Nucleus accumbens (tissue), 56 donors: ENCODE measurements around the gene LAMB3.

Source experiments
- DNase-seq, 56 donors: peaks; one replicate each; lab custom pipeline; 2025; lab: John Stamatoyannopoulos, UW

The LAMB3 gene

GRCh38 chr1:209601809-209602657 lies 50.2 kb downstream of the LAMB3 start:
- DNase-seq: peak in 36 of 56 donors; percentile 5 to 65 (median 30)

- DNase-seq: no peak
Observed at GRCh38 chr1:209600541-209600940, 51.7 kb downstream of the LAMB3 start.

- DNase-seq: no peak
Observed at GRCh38 chr1:209598227-209598626, 54.0 kb downstream of the LAMB3 start.

- peak in 1 of 56 donors; percentile 4 for DNase-seq
Observed at GRCh38 chr1:209597499-209597898, 54.7 kb downstream of the LAMB3 start.

- no peak for DNase-seq
Observed at GRCh38 chr1:209595599-209596285, 56.5 kb downstream of the LAMB3 start.

GRCh38 chr1:209595028-209595427 lies 57.2 kb downstream of the LAMB3 start:
- DNase-seq: no peak

GRCh38 chr1:209594440-209594839 lies 57.8 kb downstream of the LAMB3 start:
- DNase-seq: no peak

GRCh38 chr1:209593747-209594146 lies 58.5 kb downstream of the LAMB3 start:
- DNase-seq: no peak

GRCh38 chr1:209590405-209590804 lies 61.8 kb downstream of the LAMB3 start:
- peak in 42 of 56 donors; percentile 6 to 84 (median 42) for DNase-seq

GRCh38 chr1:209589863-209590262 lies 62.4 kb downstream of the LAMB3 start:
- peak in 14 of 56 donors; percentile 5 to 57 (median 39) for DNase-seq

GRCh38 chr1:209589440-209589839 lies 62.8 kb downstream of the LAMB3 start:
- no peak for DNase-seq

- DNase-seq: no peak
Observed at GRCh38 chr1:209587789-209588188, 64.4 kb downstream of the LAMB3 start.

- DNase-seq: no peak
Observed at GRCh38 chr1:209586221-209586740, 65.9 kb downstream of the LAMB3 start.

- DNase-seq: peak in 52 of 56 donors; percentile 10 to 88 (median 61)
Observed at GRCh38 chr1:209585672-209586071, 66.6 kb downstream of the LAMB3 start.

- DNase-seq: no peak
Observed at GRCh38 chr1:209585197-209585596, 67.0 kb downstream of the LAMB3 start.

GRCh38 chr1:209584231-209584672 lies 68.0 kb downstream of the LAMB3 start:
- peak in 9 of 56 donors; percentile 2 to 37 (median 9) for DNase-seq

GRCh38 chr1:209583408-209583807 lies 68.8 kb downstream of the LAMB3 start, which contains the start of gene CAMK1G:
CAMK1G (plus strand) TSS chr1:209583714; CDS start chr1:209594984, 11,270 bp downstream.
- DNase-seq: peak in 31 of 56 donors; percentile 6 to 75 (median 28)

- no peak for DNase-seq
Observed at GRCh38 chr1:209580577-209580976, 71.6 kb downstream of the LAMB3 start.

- no peak for DNase-seq
Observed at GRCh38 chr1:209577346-209577745, 74.9 kb downstream of the LAMB3 start.

GRCh38 chr1:209576392-209577197 lies 75.6 kb downstream of the LAMB3 start:
- peak in 53 of 56 donors; percentile 14 to 89 (median 62) for DNase-seq
